ENCODE data around the gene UBE2F. TPM values are rescaled to one million over a fixed set of nuclear protein-coding genes. Genes with fewer than 3 reads are reported as not detected.

UBE2F gene
- total and polyA plus RNA-seq, 3 donors from 2014 or later = 68.3 to 77.8 (median 72.8) TPM

DNA sequence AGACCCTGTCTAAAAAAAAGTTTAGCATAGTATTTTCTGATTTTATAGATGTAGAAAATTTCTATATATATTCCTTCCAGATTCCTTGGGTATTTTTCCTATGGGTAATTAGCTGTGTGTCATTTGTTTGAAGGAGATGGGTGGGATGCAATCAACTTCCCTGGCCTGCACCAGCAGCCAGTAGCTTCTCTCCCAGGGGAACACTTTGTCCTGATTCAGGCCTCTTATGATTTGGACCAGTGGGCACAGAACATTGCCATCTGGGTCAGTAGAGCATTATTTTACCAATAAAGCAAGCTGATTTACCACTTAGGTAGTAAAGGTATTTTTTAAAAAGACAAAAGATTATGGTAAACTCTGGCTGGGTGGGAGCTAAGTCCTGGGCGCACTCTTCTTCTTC lies 26.9 kb downstream of the UBE2F start:
- intact Hi-C loops (cut with DNase I; ENCODE audit: low total_unique reads) = no loop called here
- Histone ChIP-seq H3K4me3 (no peak overlapping the region), H3K36me3 (ENCODE audit: low read depth, missing control alignments) (no peaks in the 10 kb centered on the region), H3K27ac (no peak overlapping the region), H3K27me3 (no peaks in the 10 kb centered on the region), H3K9me3 (no peaks in the 10 kb centered on the region), H3K4me1 (no peaks in the 10 kb centered on the region)
- TF ChIP-seq, protein P1, sequence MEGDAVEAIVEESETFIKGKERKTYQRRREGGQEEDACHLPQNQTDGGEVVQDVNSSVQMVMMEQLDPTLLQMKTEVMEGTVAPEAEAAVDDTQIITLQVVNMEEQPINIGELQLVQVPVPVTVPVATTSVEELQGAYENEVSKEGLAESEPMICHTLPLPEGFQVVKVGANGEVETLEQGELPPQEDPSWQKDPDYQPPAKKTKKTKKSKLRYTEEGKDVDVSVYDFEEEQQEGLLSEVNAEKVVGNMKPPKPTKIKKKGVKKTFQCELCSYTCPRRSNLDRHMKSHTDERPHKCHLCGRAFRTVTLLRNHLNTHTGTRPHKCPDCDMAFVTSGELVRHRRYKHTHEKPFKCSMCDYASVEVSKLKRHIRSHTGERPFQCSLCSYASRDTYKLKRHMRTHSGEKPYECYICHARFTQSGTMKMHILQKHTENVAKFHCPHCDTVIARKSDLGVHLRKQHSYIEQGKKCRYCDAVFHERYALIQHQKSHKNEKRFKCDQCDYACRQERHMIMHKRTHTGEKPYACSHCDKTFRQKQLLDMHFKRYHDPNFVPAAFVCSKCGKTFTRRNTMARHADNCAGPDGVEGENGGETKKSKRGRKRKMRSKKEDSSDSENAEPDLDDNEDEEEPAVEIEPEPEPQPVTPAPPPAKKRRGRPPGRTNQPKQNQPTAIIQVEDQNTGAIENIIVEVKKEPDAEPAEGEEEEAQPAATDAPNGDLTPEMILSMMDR (IDR thresholded peaks at IDR 0.05) = no peak
- TF ChIP-seq POLR2A (IDR thresholded peaks at IDR 0.05) = no peak
- no peak for DNase-seq
- WGBS, 2 donors = 90 to 94% methylated on average over 1 of the region's 1 CpG

DNA sequence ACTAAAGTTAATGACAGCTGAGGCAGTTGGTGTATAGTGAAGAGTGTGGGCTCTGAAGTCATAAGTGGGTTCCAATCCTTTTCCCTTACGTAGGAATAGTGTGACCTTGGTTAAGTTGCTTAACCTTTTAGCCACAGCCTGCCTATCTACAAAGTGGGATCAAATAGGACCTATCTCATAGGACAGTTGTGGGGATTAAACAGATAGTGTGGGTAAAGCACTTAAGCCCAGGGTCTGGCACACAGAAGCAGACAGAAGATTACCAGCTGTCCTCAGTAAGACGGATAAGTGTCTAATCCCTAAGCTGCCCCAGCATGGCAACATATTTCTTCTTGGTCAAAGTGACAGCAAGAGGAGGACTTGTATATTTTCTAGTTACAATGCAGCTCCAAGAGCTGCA lies 28.2 kb downstream of the UBE2F start:
- Histone ChIP-seq H3K4me1 (no peaks in the 10 kb centered on the region), H3K4me3 (no peak overlapping the region), H3K27me3 (no peaks in the 10 kb centered on the region), H3K36me3 (ENCODE audit: low read depth, missing control alignments) (no peaks in the 10 kb centered on the region), H3K27ac (no peak overlapping the region), H3K9me3 (no peaks in the 10 kb centered on the region)
- no peak for DNase-seq
- 70 to 80% methylated on average over 2 of the region's 2 CpGs for WGBS, 2 donors
- intact Hi-C loops (cut with DNase I; ENCODE audit: low total_unique reads) = no loop called here
- TF ChIP-seq, protein P1 (IDR thresholded peaks at IDR 0.05) = no peak
- no peak for TF ChIP-seq POLR2A (IDR thresholded peaks at IDR 0.05)

DNA sequence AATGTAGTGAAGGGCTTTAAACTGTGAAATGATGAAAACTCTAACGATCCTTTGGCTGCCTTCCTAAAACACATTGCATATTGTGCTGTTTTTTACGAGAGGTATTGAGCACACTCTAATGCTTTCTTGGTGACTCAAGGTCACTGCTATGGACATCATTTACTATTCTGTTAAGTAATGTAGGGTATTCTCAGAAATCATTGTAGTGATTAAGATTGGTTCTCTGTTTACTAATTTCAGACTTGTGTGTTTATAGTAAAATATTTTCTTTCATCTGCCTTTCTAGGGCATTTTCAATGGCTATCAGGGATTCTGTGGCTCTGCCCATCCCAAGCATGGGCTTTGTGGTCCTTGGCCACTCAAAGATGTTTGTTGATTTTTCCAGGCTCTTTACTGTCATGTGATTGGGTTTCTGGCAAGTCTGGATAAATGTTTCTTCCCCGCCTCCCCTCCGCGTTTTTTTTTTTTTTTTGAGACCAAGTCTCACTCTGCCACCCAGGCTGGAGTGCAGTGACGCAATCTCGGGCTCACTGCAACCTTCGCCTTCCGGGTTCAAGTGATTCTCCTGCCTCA lies 29.3 kb downstream of the UBE2F start:
- H3K27ac ChIP-seq = peak overlapping the region in 1 of 2 donors; percentile 25
- WGBS, 2 donors = 47 to 61% methylated on average over 9 of the region's 9 CpGs

DNA sequence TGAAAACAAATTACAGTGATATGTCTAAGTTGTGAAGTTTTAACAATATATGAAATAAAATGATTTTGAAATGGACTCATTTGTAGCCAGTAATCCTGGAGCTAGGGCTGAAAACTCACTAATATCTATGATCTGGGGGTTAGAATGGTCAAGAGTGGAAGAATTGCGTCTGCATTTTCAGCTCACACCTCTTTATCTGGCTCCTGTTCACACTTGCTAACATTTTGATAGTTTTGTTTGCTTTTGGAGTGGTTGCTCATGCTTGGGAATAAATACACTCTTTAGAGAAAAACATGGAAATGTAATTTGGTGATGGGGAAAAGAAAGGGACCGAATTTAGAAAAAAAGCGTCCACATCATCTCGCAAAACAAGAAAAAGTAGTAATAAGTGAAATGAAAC lies 30.7 kb downstream of the UBE2F start:
- intact Hi-C loops (cut with DNase I; ENCODE audit: low total_unique reads) = no loop called here
- no peak for DNase-seq
- no peaks in the 10 kb centered on the region for H3K27me3 ChIP-seq
- no peak overlapping the region for H3K27ac ChIP-seq
- WGBS, 2 donors = 67 to 80% methylated on average over 4 of the region's 4 CpGs
- H3K9me3 ChIP-seq = no peaks in the 10 kb centered on the region
- H3K36me3 ChIP-seq (ENCODE audit: low read depth, missing control alignments) = no peaks in the 10 kb centered on the region
- no peak for TF ChIP-seq POLR2A (IDR thresholded peaks at IDR 0.05)
- TF ChIP-seq, protein P1 (IDR thresholded peaks at IDR 0.05) = no peak
- H3K4me1 ChIP-seq = no peaks in the 10 kb centered on the region
- no peak overlapping the region for H3K4me3 ChIP-seq

More for the DNA sequence above, 29.3 kb downstream of the UBE2F start:
- Histone ChIP-seq H3K27me3 (no peaks in the 10 kb centered on the region), H3K4me1 (no peaks in the 10 kb centered on the region), H3K4me3 (no peak overlapping the region), H3K9me3 (no peaks in the 10 kb centered on the region), H3K36me3 (ENCODE audit: low read depth, missing control alignments) (no peaks in the 10 kb centered on the region)
- intact Hi-C loops (cut with DNase I; ENCODE audit: low total_unique reads) = no loop called here
- no peak for DNase-seq
- TF ChIP-seq, protein P1 (IDR thresholded peaks at IDR 0.05) = no peak
- no peak for TF ChIP-seq POLR2A (IDR thresholded peaks at IDR 0.05)

DNA sequence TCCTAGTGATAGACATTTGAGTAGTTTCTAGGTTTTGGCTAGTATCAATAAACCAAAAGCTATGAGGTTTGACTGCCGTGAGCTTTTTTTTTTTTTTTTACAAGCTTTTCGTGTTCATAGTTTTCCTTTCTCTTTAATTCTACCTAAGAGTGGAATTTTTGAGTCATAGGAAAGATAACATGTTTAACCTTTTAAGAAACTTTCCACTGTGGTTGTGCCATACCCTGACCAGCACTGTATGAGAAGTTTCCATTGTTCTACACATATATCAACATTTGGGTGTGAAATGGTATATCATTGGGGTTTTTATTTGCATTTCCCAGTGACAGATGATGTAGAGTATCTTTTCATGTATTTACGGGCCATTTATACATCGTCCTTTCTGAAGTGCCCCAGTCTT lies 31.7 kb downstream of the UBE2F start:
- no peaks in the 10 kb centered on the region for H3K9me3 ChIP-seq

More for the DNA sequence above, 31.7 kb downstream of the UBE2F start:
- TF ChIP-seq, protein P1 (IDR thresholded peaks at IDR 0.05) = no peak
- no peak for TF ChIP-seq POLR2A (IDR thresholded peaks at IDR 0.05)
- DNase-seq = no peak
- H3K36me3 ChIP-seq (ENCODE audit: low read depth, missing control alignments) = no peaks in the 10 kb centered on the region
- 82 to 86% methylated on average over 4 of the region's 4 CpGs for WGBS, 2 donors
- intact Hi-C loops (cut with DNase I; ENCODE audit: low total_unique reads) = no loop called here
- no peaks in the 10 kb centered on the region for H3K4me1 ChIP-seq
- H3K27me3 ChIP-seq = no peaks in the 10 kb centered on the region
- no peak overlapping the region for H3K4me3 ChIP-seq
- H3K27ac ChIP-seq = no peak overlapping the region

All from testis (tissue), 3 donors.